NCI-H146 (cell line): ENCODE results near the gene SPINDOC.
"Not testable (repeated sequence)": the region's sequence is repeated elsewhere in the genome, so short reads cannot be mapped to it uniquely, and the experiment has no call there.

Source experiments
- DNase-seq: peaks from one replicate; lab custom pipeline; 2025; lab: John Stamatoyannopoulos, UW

The SPINDOC gene

GRCh38 chr11:63855975-63856374, 42.7 kb downstream of the SPINDOC start:
- DNase-seq = no peak

- no peak for DNase-seq
These were observed 45.6 kb downstream of the SPINDOC start for GRCh38 chr11:63858628-63859550.

GRCh38 chr11:63862923-63863322, 49.7 kb downstream of the SPINDOC start:
- DNase-seq = peak; percentile 75

- not testable (repeated sequence) for DNase-seq
These were observed 50.4 kb downstream of the SPINDOC start for GRCh38 chr11:63863620-63864019.

- DNase-seq = no peak
These were observed 53.0 kb downstream of the SPINDOC start for GRCh38 chr11:63866211-63866610.

- DNase-seq = no peak
These were observed 54.3 kb downstream of the SPINDOC start for GRCh38 chr11:63867511-63867910.

- DNase-seq = no peak
These were observed 55.3 kb downstream of the SPINDOC start for GRCh38 chr11:63868399-63869064.

- no peak for DNase-seq
These were observed 55.9 kb downstream of the SPINDOC start for GRCh38 chr11:63869171-63869591.

- no peak for DNase-seq
These were observed 56.4 kb downstream of the SPINDOC start for GRCh38 chr11:63869683-63870082.

GRCh38 chr11:63870351-63871140, 57.3 kb downstream of the SPINDOC start:
- no peak for DNase-seq

GRCh38 chr11:63871962-63872799, 58.9 kb downstream of the SPINDOC start:
- peak; percentile 30 for DNase-seq

GRCh38 chr11:63872800-63873197, 59.5 kb downstream of the SPINDOC start:
- no peak for DNase-seq

GRCh38 chr11:63873311-63873710, 60.1 kb downstream of the SPINDOC start:
- no peak for DNase-seq

GRCh38 chr11:63874511-63874910, 61.3 kb downstream of the SPINDOC start:
- no peak for DNase-seq

GRCh38 chr11:63875506-63876065, 62.3 kb downstream of the SPINDOC start:
- no peak for DNase-seq

GRCh38 chr11:63876616-63877015, 63.4 kb downstream of the SPINDOC start:
- DNase-seq = no peak
